PC-3 (cell line): Measurements from ENCODE around the gene ZEB2.

Source experiments
- EZH2 ChIP-seq: fragments of 300-600 bp; sonication (generic); IDR thresholded peaks from one replicate; pipeline ENCODE4 v1.6.1; 2017; ENCODE audit warnings: antibody characterized with exemption, mild to moderate bottlenecking, low read length; ENCODE audit not compliant: unreplicated experiment
- EZH2phosphoT487 ChIP-seq: fragments of 300-600 bp; sonication (generic); IDR thresholded peaks from 2 replicates; pipeline ENCODE4 v1.6.1; 2018; ENCODE audit warnings: mild to moderate bottlenecking, antibody characterized with exemption, low read length, borderline replicate concordance
- TF ChIP-seq, protein P1 (sequence below): fragments of 300-600 bp; sonication (generic); conservative IDR thresholded peaks from 2 replicates; pipeline ENCODE4 v1.5.1; 2017; ENCODE audit warnings: antibody characterized with exemption, low read depth, mild to moderate bottlenecking, low read length

DNA sequence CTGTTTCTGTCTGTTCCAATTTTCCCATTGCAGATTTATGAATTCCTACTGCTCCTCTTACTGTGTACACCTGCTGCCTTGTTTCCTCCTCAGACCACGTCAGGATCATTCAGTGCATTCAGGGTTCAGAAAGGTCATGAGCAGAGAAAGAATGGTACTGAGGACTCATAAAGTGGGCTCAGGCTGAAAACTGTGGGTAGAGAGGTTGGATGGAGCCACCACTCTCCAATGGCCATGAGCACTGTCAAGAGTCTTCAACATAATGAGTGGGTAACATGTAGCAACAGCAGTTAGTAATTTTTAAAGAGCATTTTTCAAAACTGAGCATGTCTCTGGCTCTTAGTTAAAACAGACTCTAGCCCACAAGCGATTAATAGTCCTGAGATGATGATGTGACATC, 138.2 kb downstream of the ZEB2 start:
- TF ChIP-seq, protein P1, sequence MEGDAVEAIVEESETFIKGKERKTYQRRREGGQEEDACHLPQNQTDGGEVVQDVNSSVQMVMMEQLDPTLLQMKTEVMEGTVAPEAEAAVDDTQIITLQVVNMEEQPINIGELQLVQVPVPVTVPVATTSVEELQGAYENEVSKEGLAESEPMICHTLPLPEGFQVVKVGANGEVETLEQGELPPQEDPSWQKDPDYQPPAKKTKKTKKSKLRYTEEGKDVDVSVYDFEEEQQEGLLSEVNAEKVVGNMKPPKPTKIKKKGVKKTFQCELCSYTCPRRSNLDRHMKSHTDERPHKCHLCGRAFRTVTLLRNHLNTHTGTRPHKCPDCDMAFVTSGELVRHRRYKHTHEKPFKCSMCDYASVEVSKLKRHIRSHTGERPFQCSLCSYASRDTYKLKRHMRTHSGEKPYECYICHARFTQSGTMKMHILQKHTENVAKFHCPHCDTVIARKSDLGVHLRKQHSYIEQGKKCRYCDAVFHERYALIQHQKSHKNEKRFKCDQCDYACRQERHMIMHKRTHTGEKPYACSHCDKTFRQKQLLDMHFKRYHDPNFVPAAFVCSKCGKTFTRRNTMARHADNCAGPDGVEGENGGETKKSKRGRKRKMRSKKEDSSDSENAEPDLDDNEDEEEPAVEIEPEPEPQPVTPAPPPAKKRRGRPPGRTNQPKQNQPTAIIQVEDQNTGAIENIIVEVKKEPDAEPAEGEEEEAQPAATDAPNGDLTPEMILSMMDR: no peak
- TF ChIP-seq EZH2 (no peak), EZH2phosphoT487 (no peak)
